ENCODE results near the gene ARAP1.

ARAP1 gene

GRCh38 chr11:72705442-72706365 is 46.5 kb downstream of the ARAP1 start:
- DNase-seq (ENCODE audit: low read depth in 2 of 2) = no peak

- DNase-seq (ENCODE audit: low read depth in 2 of 2) = no peak
These were observed 47.4 kb downstream of the ARAP1 start for GRCh38 chr11:72704783-72705265.

- no peak for DNase-seq (ENCODE audit: low read depth in 2 of 2)
These were observed 48.0 kb downstream of the ARAP1 start for GRCh38 chr11:72704028-72704782.

GRCh38 chr11:72703267-72704008 is 48.8 kb downstream of the ARAP1 start:
- DNase-seq (ENCODE audit: low read depth in 2 of 2) = no peak

GRCh38 chr11:72702577-72703241 is 49.5 kb downstream of the ARAP1 start:
- no peak for DNase-seq (ENCODE audit: low read depth in 2 of 2)

DNA sequence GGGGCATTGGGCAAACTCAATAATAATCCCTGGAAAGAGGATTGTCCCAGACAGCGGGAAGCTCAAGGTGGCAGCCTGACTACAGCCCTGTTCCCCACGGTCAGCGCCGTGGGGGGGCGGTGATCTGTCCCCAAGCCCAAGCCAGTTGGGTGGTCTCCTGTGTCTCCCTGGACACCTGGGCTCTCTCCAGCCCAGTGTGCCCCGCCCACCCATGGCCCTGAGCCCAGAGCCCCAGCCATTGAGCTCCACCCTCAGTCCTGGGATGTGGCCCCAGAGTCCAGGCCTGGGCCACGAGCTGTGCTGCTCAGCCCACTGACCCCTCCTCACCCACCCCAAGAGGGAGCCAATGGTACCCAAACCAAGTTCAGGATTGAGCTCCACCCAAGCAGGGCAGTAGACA is 50.1 kb downstream of the ARAP1 start:
- no peak for DNase-seq (ENCODE audit: low read depth in 2 of 2)

GRCh38 chr11:72701466-72701865 is 50.7 kb downstream of the ARAP1 start:
- DNase-seq (ENCODE audit: low read depth in 2 of 2) = no peak

DNA sequence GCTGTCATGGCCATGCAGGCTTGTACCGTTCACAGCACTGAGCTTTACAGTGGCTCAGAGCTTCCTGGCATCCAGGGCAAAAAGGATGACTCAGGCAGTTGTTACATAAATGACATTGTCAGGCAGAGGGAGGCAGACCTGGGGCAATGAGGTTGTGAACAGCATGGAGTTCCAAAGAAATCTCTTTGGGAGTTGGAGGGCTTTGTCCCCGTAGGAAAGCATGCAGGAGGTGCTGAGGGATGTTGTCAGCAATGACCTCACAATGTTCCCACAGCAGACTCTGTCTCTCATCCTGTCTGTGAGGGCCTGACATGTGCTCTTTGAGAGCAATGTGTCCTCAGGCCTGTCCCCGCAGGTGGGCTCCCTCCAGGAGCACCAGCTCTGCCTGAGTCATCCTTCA is 52.1 kb downstream of the ARAP1 start:
- no peak for DNase-seq (ENCODE audit: low read depth in 2 of 2)

- DNase-seq (ENCODE audit: low read depth in 2 of 2) = no peak
These were observed 54.4 kb downstream of the ARAP1 start for GRCh38 chr11:72697814-72698213.

DNA sequence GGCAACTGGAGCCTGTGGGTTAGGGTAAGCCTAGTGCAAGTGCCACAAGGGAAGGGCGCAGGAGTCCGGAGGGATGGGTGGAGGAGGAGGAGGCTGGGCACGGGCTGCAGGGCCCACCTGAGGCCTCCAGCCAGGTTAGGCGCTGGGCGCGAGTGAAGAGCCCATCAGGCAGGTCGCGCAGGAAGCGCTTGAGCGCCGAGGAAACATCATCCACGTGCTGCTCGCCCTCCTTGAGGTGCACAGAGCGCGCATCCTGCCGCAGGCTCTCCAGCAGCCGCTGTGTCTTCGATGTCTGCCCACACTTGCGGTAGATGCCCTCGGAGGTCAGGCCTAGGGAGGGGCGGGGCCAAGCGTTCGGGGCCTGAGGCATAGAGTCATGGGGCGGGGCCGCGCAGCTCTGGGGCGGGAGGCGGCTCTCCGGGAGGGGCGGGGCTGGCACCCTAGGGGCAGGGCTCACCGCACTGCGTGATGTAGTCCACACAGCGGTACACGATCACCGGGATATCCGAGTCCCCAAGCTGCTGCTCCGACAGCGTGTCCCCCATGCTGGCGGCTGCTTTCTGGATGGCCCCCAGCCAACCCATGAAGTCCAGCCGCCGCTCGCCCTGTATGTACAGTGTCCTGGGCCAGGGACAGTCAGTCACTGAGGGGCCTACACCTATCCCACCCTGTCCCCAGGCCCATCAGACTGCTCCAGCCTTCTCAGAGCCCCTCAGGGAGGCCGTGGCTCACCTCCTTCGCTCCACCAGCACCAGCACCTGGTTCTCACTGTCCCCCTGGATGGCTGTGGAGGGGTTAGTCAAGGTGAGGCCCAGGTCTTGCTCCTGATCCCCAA is 55.1 kb downstream of the ARAP1 start:
- DNase-seq (ENCODE audit: low read depth in 2 of 2) = no peak

DNA sequence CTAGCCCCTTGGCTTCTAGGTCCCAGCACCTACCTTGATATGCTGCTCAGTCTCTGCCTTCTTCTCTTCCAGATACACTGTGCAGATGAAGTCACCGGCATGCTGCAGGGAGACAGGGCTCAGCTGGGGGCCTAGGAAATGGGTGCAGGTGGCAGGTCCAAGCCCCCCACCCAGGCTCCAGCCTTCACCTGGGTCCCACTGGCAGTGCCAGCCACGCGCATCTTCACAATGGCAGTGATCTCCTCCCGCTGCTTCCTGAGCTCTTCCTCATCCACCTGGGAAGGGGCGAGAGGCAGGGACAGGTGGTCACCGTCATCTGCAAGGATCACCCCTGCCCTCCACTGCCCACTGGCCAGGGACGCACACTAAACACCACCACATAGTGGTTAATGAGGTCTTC is 56.9 kb downstream of the ARAP1 start:
- no peak for DNase-seq (ENCODE audit: low read depth in 2 of 2)

DNA sequence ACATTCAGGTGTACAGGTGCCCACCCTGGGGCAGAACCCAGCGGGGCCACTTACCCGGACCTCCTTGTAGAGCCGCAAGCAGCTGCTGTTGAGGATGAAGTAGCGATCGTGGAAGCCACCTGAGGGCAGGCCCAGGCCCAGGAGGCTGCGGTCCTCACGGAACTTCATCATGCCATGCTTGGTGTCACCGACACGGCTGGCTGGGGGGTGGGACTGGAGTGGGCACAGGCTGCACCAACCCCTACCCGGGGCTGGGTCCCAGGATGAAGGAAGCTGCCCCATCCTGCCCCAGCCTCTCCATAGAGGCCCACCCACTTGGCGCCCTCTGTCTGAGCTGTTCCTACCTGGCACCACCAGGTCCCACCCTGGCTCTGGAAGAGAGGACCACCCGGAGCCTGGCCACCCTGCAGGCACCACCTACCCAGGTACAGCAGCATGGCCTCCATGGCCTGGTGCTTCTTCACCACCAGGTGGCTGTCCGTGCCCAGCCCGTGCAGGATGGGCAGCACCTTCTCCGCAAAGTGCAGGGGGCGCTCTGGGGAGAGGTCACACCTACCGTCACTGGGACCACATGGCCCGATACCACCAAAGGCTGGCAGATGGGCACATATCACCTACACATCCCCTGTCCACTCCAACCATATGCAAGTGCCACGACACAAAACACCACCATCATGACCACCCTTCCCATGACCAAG is 58.8 kb downstream of the ARAP1 start:
- DNase-seq (ENCODE audit: low read depth in 2 of 2) = no peak

GRCh38 chr11:72692498-72693237 is 59.5 kb downstream of the ARAP1 start:
- no peak for DNase-seq (ENCODE audit: low read depth in 2 of 2)

GRCh38 chr11:72690166-72690565 is 62.0 kb downstream of the ARAP1 start:
- DNase-seq (ENCODE audit: low read depth in 2 of 2) = no peak

GRCh38 chr11:72688929-72689328 is 63.3 kb downstream of the ARAP1 start:
- DNase-seq (ENCODE audit: low read depth in 2 of 2) = no peak

- no peak for DNase-seq (ENCODE audit: low read depth in 2 of 2)
These were observed 63.7 kb downstream of the ARAP1 start for GRCh38 chr11:72688486-72688885.

DNA sequence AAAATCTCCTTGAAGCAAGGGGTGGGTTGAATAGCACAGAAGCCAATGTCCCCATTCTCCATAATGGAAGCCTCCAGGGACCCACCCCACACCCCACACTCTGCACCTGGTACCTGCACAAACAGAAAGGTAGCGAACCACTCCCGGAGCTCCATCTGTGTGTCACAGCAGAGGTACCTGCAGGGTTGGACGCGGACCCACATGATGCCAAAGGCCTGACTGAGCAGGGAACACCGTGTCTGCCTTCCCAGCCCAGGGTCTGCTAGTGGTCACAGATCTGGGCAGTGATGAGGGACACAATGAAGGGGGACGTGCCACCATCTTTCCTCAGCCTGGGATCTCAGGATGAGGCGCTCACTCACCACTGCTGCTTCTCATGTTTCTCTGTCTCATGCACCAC is 64.9 kb downstream of the ARAP1 start:
- no peak for DNase-seq (ENCODE audit: low read depth in 2 of 2)

DNA sequence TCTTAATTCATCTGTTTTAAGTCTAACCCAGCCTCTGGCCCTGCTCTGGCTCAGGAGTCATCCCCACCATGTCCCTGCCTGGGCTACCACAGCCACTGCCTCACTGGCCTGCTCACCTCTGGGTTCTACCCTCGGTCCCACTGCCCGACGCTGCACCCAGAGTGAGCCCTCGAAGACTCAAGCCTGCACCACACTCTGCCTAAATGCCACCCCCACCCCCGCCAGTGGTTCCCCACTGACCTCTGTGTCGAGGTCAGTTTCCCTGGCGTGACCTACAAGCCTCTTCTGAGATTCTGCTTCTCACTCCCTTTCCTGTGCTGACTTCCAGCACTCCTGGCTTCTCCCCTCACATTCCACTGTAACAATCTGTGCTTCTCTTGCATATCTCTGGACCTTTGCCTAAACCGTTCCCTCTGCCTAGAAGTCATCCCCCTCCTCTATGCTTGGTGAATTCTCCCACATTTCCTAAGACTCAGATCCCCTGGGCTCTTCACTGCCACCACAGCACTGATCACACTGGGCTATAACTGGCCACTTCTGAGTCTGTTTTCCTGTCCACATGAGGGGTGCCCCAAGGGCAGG is 65.5 kb downstream of the ARAP1 start:
- no peak for DNase-seq (ENCODE audit: low read depth in 2 of 2)
